UCSD-AML1 (cell line): ENCODE data around the gene HMCN2.

Experiments
- DNase-seq: peaks from one replicate; lab custom pipeline; 2025; ENCODE audit not compliant: unreplicated experiment; lab: John Stamatoyannopoulos, UW

The HMCN2 gene

GRCh38 chr9:130480673-130481072 is 215.1 kb downstream of the HMCN2 start:
- DNase-seq: peak; percentile 33

GRCh38 chr9:130482463-130482862 is 216.9 kb downstream of the HMCN2 start:
- DNase-seq: no peak

- no peak for DNase-seq
Measured at GRCh38 chr9:130483371-130483971, 217.9 kb downstream of the HMCN2 start.
